ENCODE results near the gene CHIT1. TPM values are rescaled to one million over a fixed set of nuclear protein-coding genes. Genes with fewer than 3 reads are reported as not detected.

Gene CHIT1
- total RNA-seq, 1 experiment from 2014 or later, result not detected

DNA sequence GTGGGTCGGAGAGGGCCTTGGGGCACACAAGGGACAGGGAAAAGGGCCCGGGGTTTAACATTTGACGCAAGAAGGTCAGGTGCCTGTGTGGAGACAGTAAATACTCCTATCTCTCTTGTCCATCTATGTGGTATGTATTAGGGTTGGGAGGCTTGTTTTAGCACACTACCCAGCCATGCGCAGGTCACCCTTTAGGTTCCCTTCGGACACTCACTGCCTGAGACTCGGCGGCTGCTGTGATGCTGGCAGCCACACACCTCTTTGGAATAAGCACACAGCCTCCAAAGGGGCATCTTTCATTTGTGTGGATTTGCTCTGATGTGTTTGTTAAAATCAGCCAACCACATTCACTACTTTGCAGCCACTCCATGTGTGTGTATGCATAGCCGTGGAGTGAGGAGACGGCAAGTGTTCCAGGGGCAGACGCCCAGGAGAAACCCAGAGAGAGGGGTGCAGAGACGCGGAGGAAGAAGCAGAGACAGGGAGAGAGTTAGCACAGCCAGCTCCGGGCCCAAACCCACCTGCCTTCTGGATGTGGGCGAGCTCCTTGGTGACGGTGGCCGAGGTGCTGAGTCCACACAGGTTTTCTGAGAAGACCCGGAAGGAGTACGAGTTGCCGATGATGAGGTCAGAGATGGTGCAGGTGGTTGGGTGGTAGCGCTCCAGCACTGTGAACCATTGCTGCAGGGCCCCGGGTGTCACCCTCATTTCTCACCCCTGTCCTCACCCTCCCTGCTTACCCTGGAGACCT lies 59.5 kb downstream of the CHIT1 start:
- in situ Hi-C loops (cut with HindIII; ENCODE audit: low pct_unique_long_range_greater_than_20kb, low sequenced_read_pairs), result no loop called here

DNA sequence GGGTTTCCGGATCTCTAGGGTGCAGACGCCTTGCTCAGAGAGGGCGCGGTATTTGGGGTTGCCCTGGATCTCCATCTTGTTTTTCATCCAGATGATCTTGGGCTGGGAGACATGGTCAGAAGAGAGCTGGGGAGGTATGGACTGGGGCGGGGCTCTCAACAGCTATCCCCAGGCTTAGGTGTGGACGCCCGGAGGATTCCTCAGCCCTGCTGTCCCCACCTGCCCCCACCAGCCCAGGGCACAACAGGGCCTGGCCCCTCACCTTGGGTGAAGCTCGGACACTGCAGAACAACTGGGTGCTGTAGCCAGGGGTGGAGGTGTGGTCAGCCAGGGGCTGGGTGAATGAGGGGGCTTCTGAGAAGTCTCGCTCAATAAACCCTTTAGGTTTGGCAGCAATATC lies 60.5 kb downstream of the CHIT1 start:
- ChIA-PET CTCF (no interaction called here), POLR2A (no interaction called here)
- intact Hi-C loops (cut with micrococcal nuclease; ENCODE audit: unreplicated experiment), result no loop called here
- Histone ChIP-seq H3K4me3 (ENCODE audit: low read depth in 2 of 2, low read length in 2 of 2) (no peak overlapping the region), H3K36me3 (ENCODE audit: control insufficient read depth, insufficient read depth, low read length) (no peaks in the 10 kb centered on the region), H3K9me3 (ENCODE audit: control insufficient read depth, insufficient read depth, low read depth, low read length) (no peaks in the 10 kb centered on the region), H3K27me3 (ENCODE audit: control insufficient read depth, insufficient read depth, low read length) (no peaks in the 10 kb centered on the region), H3K27ac (ENCODE audit: low read length) (no peak overlapping the region), H3K4me1 (ENCODE audit: control insufficient read depth, insufficient read depth, low read length) (no peaks in the 10 kb centered on the region; the same call in 1 of the 2 replicates)
- no peak for TF ChIP-seq TCF7L2 (IDR thresholded peaks at IDR 0.05; ENCODE audit: low read depth, low read length)
- TF ChIP-seq, protein P1, sequence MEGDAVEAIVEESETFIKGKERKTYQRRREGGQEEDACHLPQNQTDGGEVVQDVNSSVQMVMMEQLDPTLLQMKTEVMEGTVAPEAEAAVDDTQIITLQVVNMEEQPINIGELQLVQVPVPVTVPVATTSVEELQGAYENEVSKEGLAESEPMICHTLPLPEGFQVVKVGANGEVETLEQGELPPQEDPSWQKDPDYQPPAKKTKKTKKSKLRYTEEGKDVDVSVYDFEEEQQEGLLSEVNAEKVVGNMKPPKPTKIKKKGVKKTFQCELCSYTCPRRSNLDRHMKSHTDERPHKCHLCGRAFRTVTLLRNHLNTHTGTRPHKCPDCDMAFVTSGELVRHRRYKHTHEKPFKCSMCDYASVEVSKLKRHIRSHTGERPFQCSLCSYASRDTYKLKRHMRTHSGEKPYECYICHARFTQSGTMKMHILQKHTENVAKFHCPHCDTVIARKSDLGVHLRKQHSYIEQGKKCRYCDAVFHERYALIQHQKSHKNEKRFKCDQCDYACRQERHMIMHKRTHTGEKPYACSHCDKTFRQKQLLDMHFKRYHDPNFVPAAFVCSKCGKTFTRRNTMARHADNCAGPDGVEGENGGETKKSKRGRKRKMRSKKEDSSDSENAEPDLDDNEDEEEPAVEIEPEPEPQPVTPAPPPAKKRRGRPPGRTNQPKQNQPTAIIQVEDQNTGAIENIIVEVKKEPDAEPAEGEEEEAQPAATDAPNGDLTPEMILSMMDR (IDR thresholded peaks at IDR 0.05), result no peak
- TF ChIP-seq, protein P2, sequence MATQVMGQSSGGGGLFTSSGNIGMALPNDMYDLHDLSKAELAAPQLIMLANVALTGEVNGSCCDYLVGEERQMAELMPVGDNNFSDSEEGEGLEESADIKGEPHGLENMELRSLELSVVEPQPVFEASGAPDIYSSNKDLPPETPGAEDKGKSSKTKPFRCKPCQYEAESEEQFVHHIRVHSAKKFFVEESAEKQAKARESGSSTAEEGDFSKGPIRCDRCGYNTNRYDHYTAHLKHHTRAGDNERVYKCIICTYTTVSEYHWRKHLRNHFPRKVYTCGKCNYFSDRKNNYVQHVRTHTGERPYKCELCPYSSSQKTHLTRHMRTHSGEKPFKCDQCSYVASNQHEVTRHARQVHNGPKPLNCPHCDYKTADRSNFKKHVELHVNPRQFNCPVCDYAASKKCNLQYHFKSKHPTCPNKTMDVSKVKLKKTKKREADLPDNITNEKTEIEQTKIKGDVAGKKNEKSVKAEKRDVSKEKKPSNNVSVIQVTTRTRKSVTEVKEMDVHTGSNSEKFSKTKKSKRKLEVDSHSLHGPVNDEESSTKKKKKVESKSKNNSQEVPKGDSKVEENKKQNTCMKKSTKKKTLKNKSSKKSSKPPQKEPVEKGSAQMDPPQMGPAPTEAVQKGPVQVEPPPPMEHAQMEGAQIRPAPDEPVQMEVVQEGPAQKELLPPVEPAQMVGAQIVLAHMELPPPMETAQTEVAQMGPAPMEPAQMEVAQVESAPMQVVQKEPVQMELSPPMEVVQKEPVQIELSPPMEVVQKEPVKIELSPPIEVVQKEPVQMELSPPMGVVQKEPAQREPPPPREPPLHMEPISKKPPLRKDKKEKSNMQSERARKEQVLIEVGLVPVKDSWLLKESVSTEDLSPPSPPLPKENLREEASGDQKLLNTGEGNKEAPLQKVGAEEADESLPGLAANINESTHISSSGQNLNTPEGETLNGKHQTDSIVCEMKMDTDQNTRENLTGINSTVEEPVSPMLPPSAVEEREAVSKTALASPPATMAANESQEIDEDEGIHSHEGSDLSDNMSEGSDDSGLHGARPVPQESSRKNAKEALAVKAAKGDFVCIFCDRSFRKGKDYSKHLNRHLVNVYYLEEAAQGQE (IDR thresholded peaks at IDR 0.05; ENCODE audit: insufficient read depth in 1 of 2, low read depth in 2 of 2, low read length in 1 of 2), result no peak
- TF ChIP-seq SIN3A (IDR thresholded peaks at IDR 0.05; ENCODE audit: borderline replicate concordance, insufficient read depth, low read depth, low read length), result no peak
- BruUV-seq (replicated peaks), result no TSS peak
- in situ Hi-C loops (cut with HindIII; ENCODE audit: low pct_unique_long_range_greater_than_20kb, low sequenced_read_pairs), result no loop called here
- DNase-seq (ENCODE audit: low read depth, low spot score) (no peak), ATAC-seq (no peak)

More for the DNA sequence above, 59.5 kb downstream of the CHIT1 start:
- POLR2A ChIA-PET, result no interaction called here
- TF ChIP-seq, protein P1 (IDR thresholded peaks at IDR 0.05), result no peak
- no peaks in the 10 kb centered on the region for H3K9me3 ChIP-seq (ENCODE audit: control insufficient read depth, insufficient read depth, low read depth, low read length)
- BruUV-seq (replicated peaks), result no TSS peak
- CTCF ChIA-PET, result interaction anchor here (3.9 kb wide), 1 partner anchor 52 kb away, joined by 19 read pairs; no protein-coding TSS in a partner anchor
- no peaks in the 10 kb centered on the region; the same call in 1 of the 2 replicates for H3K4me1 ChIP-seq (ENCODE audit: control insufficient read depth, insufficient read depth, low read length)
- ATAC-seq, result no peak
- H3K27ac ChIP-seq (ENCODE audit: low read length), result no peak overlapping the region
- no peaks in the 10 kb centered on the region for H3K36me3 ChIP-seq (ENCODE audit: control insufficient read depth, insufficient read depth, low read length)
- H3K4me3 ChIP-seq (ENCODE audit: low read depth in 2 of 2, low read length in 2 of 2), result no peak overlapping the region
- DNase-seq (ENCODE audit: low read depth, low spot score), result no peak
- H3K27me3 ChIP-seq (ENCODE audit: control insufficient read depth, insufficient read depth, low read length), result no peaks in the 10 kb centered on the region
- intact Hi-C loops (cut with micrococcal nuclease; ENCODE audit: unreplicated experiment), result no loop called here

Data from Panc1 (cell line).